Lower leg skin (tissue), 3 donors: ENCODE data around the gene AFF1.

ENCODE experiments used
- CTCF ChIP-seq, 3 donors: fragments of 450-650 bp; IDR thresholded peaks; one replicate each; pipeline ENCODE4 v1.5.1; 2016; ENCODE audit warnings: antibody characterized with exemption in 3 of 3, mild to moderate bottlenecking in 3 of 3, moderate library complexity in 2 of 3
- POLR2A ChIP-seq, 2 donors: fragments of 450-650 bp; IDR thresholded peaks; one replicate each; pipeline ENCODE4 v1.6.1; 2016 to 2017; ENCODE audit warnings: antibody characterized with exemption in 2 of 2, mild to moderate bottlenecking in 1 of 2, moderate library complexity in 1 of 2

- TF ChIP-seq CTCF (IDR thresholded peaks at IDR 0.05) (no peak), POLR2A (IDR thresholded peaks at IDR 0.05) (no peak)
Measured at GRCh38 chr4:86935853-86936733, 1.3 kb downstream of the AFF1 start.
